NCI-H748 (cell line): ENCODE data around the gene NSD1.
"Not testable (repeated sequence)": the region's sequence is repeated elsewhere in the genome, so short reads cannot be mapped to it uniquely, and the experiment has no call there.

Source experiments
- DNase-seq: peaks from one replicate; lab custom pipeline; 2025; ENCODE audit not compliant: unreplicated experiment; lab: John Stamatoyannopoulos, UW

The NSD1 gene

DNA sequence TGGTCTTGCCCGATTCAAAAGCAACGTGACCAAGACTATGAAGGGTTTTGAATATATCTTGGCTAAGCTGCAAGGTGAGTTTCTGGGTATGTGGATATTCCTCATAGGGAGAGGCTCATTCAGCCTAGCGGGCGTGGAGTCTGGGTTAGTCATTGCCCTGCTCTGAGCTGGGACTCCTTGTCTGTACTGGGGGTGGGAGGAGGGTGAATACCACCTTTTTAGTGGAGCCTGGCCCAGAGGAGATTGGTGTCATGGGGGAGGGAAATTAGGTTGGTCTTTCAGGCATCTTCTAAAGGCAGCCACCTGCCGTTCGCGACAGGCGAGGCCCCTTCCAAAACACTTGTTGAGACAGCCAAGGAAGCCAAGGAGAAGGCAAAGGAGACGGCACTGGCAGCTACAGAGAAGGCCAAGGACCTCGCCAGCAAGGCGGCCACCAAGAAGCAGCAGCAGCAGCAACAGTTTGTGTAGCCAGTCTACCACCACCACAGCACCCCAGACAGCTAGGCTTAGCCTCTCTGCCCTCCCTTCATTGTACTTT is 172.6 kb downstream of the NSD1 start:
- not testable (repeated sequence) for DNase-seq

- DNase-seq: no peak
Observed at GRCh38 chr5:177306674-177307543, 173.3 kb downstream of the NSD1 start.

DNA sequence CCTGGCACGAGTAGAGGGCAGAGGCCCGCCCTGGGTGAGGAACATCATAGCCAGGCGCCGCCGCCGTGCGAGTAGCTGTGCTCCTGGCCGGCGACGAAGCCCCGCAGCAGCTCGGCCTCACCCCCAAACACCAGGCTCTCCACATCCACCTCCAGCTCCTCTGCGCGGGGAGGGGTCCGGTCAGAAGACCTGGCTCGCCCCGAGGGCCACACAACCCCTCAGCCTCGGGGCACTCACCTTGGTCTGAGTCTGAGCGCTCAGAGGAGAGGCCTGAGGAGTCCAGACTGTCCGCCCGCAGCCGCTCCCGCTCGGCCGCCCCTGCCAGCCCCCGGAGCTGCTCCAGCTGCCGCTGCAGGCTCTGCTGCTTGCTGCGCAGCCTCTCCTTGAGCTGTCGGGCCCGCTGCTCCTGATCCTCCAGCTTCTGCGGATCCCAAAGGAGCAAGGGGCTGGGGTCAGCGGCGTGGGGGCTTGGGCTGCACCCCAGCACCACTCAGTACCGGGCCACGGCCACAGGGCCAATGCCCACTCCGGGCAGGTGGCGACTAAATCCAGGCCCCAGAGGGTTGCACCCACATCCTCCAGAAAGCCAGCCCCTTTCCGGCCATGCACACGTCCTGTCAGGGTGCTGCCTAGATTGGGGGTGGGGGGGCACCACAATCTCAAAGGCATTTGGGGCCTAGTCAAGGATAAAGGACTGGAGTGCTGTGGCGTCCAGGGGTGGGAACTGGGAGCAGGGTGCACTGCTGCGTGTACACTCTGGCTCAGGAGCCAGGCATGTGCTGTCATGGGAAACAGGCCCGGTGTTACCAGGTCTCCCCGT is 174.2 kb downstream of the NSD1 start:
- no peak for DNase-seq

- DNase-seq: no peak
Observed at GRCh38 chr5:177308740-177309139, 175.2 kb downstream of the NSD1 start.

DNA sequence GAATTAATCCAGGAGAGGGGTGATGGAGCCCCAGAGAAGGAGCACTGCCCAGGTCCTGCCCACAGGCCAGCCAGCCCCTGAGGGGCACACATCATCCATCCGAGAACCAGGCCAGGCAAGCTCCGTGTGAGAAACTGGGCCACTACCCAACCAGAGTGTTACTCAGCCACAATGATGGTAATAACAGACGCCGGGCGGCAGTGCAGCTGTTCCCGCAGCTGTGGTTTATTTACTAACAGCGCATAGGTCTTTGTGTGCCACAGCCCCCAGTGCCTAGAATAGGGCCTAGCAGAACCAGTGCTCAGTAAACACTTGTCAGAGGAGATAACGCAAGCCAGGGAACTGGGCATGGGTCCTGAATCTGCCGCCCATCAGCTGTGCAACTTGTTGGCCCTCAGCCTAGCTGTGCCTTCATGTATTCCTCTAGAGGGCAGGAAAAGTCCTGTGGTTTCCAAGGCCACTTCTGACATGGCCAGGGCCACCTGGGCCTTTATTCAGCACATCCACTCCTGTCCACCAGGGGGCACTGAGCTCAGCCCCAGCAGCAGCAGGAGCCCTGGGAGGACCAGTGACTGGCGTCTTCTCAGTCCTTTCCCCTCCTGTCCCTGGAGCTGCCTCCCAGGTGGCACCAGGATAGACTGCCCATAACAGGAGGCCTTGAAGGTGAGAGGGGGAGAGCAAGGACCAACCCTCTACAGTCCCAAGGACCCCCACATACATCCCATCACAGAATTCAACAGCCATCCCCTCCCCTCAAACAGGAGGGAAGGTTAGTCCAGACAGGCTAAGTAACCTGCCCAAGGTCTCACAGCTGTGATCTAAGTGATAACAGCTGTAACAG is 176.0 kb downstream of the NSD1 start:
- DNase-seq: peak; percentile 78

DNA sequence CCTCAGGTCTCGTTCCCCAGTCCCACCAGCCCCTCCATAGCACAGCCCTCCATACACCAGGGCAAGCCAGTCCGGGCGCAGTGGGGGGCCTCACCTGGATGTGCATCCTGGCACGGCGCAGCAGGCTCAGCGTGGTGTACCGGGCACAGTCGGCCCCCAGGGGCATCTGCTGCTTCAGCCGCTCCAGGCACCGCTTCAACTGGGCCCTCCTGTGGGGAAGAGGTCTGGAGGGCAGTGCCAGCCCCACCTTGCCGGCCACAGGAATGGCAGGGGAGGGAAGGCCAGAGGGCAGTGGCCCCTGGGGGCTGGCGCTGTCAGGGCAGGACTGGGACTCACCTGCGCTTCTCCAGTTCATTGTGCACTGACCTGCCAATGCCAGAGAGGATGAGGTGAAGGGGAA is 176.8 kb downstream of the NSD1 start:
- DNase-seq: no peak

GRCh38 chr5:177310757-177311391 is 177.3 kb downstream of the NSD1 start:
- peak; percentile 48 for DNase-seq

- peak; percentile 40 for DNase-seq
Observed at GRCh38 chr5:177311392-177311722, 177.8 kb downstream of the NSD1 start.

DNA sequence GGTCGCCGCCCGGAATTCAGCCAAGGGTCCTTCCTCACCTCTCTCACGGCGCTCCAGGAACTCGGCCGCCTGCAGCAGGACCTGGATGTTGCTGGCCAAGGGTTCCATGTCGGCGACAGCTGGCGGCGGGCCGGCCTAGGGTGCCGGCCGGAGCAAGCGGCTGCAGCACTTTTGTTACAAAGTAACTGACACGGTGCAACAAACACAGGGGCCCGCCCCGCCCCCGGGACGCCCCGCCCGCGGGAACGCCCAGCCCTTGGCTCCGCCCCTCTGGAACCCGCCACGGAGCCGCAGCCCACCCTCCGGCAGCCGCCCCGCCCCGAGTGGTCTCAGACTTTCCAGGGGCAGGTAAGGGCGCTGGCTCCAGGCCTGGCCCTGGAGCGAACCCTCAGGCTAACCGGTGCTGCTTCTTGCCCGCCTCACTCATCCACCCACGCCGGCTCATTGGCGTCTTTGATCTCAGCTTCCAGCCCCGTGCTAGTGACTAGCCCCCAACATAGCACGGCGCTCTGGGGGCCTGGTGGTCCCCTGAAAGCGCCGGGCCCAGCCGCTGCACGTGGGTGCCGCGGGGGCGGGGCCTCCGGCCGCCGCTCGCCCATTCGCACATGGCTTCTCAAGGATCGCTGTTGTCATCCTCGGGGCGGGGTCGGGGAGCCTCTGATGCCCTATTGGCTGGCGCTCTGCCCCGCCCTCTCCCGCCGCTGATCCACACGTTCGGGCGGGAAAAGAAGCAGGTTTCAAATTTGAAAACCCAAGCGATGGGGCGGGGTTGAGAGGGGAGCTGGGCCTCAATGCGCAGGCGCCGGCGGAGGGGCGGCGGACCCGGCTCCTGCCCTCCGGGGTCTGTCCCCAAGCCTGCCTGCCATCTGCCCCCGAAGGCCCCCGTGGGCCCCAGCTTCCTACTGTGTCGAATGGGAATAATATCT is 178.4 kb downstream of the NSD1 start, which contains the start of gene MXD3:
Gene MXD3 (minus strand): TSS at position 176 of the 926 bp plus-strand sequence. CDS start 68 bp downstream, at position 108.
- DNase-seq: peak; percentile 99

GRCh38 chr5:177312649-177313181 is 179.1 kb downstream of the NSD1 start:
- peak; percentile 69 for DNase-seq

- no peak for DNase-seq
Observed at GRCh38 chr5:177313561-177314259, 180.1 kb downstream of the NSD1 start.

GRCh38 chr5:177314376-177315342 is 181.1 kb downstream of the NSD1 start:
- no peak for DNase-seq

GRCh38 chr5:177315411-177315810 is 181.8 kb downstream of the NSD1 start:
- no peak for DNase-seq

DNA sequence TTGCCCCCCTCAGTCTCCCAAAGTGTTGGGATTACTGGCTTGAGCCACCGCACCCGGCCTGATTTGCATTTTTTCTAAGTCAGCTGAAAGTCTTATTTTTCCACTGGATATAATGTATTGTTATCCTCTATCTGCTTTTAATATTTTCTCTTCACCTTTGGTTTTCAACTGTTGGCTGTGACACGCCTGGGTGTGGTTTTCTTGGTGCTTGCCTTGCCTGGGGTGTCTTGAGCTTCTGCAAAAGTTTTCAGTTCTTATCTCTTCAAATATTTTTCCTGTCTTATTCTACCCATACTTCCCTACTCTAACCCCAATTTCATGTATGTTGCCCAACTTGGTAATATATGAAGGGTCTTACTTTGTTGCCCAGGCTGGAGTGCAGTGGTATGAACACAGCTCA is 182.4 kb downstream of the NSD1 start:
- DNase-seq: no peak

DNA sequence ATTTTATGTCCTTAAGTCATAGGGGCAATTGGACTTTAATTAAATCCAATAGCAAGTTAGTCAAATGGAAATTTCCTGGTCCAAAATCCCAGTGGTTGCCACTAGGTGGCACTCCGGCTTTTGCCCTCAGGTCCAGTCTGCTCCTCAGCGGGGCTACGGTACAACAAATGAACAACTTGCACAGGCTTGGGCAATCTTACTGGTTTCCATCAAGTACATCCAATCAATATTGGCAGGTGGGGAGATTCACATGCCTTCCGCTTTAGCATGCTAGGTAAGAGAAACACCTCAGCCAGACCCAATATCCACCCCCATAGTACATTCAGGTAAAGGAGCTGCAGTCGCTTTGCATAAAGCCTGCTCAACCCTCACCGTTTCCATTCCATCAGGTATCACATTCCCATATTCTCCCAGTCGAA is 184.4 kb downstream of the NSD1 start:
- DNase-seq: peak; percentile 78

GRCh38 chr5:177319913-177320588 is 186.5 kb downstream of the NSD1 start:
- no peak for DNase-seq

- no peak for DNase-seq
Observed at GRCh38 chr5:177320879-177321278, 187.3 kb downstream of the NSD1 start.
